NB4 (cell line): ENCODE measurements around the gene TBL1Y.

ENCODE experiments used
- MYC ChIP-seq: IDR thresholded peaks from 2 replicates; pipeline ENCODE4 v1.6.1; 2011; ENCODE audit warnings: low read depth, low read length
- POLR2A ChIP-seq: IDR thresholded peaks from 2 replicates; pipeline ENCODE4 v1.6.1; 2011; ENCODE audit warnings: mild to moderate bottlenecking; ENCODE audit not compliant: insufficient read length; ENCODE audit errors: extremely low read depth
- TF ChIP-seq, protein P1 (sequence below): IDR thresholded peaks from one replicate; pipeline ENCODE4 v1.5.1; 2012; ENCODE audit warnings: low read depth, low read length
- TF ChIP-seq, protein P2 (sequence below): IDR thresholded peaks from 2 replicates; pipeline ENCODE4 v1.6.1; 2011; ENCODE audit warnings: low read depth, low read length

DNA sequence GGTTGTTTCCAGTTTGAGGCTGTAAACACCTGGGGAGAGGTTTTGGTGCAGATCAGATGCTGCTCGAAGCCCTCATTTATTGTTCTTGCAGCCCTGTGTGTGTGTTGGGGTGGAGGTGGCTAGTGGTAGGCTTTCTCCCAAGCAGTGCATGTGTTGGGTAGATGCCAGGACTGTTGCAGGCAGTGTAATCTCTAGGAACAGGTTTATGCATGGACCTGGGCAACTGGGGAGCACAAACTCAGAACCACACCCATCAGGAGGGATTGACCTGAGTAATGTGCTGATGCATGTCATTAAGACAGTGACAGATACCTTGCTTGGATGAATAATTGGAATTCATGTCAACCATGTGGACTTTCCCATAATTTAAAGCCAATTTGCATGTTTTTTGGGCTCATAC is 77.3 kb downstream of the TBL1Y start:
- TF ChIP-seq, protein P1, sequence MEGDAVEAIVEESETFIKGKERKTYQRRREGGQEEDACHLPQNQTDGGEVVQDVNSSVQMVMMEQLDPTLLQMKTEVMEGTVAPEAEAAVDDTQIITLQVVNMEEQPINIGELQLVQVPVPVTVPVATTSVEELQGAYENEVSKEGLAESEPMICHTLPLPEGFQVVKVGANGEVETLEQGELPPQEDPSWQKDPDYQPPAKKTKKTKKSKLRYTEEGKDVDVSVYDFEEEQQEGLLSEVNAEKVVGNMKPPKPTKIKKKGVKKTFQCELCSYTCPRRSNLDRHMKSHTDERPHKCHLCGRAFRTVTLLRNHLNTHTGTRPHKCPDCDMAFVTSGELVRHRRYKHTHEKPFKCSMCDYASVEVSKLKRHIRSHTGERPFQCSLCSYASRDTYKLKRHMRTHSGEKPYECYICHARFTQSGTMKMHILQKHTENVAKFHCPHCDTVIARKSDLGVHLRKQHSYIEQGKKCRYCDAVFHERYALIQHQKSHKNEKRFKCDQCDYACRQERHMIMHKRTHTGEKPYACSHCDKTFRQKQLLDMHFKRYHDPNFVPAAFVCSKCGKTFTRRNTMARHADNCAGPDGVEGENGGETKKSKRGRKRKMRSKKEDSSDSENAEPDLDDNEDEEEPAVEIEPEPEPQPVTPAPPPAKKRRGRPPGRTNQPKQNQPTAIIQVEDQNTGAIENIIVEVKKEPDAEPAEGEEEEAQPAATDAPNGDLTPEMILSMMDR, result no peak
- TF ChIP-seq, protein P2, sequence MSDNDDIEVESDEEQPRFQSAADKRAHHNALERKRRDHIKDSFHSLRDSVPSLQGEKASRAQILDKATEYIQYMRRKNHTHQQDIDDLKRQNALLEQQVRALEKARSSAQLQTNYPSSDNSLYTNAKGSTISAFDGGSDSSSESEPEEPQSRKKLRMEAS, result no peak
- no peak for TF ChIP-seq POLR2A
- no peak for TF ChIP-seq MYC
